HG02623 (cell line): ENCODE measurements around the gene CACNA1B.
"Not testable (repeated sequence)": the region's sequence is repeated elsewhere in the genome, so short reads cannot be mapped to it uniquely, and the experiment has no call there.

ENCODE experiments used
- ATAC-seq: cut with Tn5 transposase; IDR thresholded peaks from one replicate; pipeline ENCODE4 v1.9.1; 2021; ENCODE audit warnings: moderate library complexity; ENCODE audit not compliant: unreplicated experiment

CACNA1B gene

DNA sequence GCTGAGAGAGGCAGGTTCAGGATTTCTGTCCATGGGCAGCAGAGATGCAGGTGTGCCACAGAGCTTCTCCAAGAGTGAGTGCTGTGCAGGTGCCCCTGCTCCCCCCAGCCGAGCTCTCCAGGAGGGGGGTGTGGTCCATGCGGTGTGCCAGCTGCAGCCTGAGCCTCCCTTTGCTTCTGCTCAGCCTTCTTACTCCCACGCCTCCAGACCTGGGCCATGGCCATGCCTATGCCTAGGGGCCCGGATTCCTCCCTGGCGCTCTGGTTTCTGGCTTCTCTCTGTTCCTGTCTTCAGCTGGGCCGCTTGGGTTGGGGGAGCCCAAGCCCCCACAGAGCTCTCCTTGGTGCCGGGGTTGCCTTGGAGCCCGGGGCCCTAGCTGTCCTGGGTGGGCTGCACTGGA, 133.3 kb downstream of the CACNA1B start:
- ATAC-seq, result no peak

DNA sequence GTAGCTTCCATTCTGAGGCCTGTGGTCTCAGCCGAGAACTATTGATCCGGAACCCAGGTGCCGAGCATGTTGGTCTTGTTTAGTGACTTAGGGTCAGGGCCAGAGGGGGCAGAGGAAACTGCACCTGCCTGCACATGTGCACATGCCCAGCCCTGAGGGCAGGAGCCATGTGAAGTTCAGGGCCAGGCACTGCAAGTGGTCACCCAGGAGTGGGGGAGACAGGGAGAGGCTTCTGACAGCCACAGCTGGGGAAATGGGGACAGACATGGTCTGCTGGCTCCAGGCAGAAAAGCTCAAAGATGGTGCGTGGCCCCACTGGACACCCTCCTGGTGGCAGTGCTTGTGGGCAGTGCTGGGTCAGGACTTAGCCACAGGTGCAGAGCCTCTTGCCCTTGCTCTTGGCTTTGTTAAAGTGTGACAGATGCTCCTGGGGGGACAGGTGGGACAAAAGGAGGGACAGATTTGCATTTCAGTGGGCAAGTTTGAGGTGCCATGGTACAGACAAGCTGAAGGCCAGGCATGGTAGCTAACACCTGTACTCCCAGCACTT, 134.4 kb downstream of the CACNA1B start:
- ATAC-seq, result no peak

DNA sequence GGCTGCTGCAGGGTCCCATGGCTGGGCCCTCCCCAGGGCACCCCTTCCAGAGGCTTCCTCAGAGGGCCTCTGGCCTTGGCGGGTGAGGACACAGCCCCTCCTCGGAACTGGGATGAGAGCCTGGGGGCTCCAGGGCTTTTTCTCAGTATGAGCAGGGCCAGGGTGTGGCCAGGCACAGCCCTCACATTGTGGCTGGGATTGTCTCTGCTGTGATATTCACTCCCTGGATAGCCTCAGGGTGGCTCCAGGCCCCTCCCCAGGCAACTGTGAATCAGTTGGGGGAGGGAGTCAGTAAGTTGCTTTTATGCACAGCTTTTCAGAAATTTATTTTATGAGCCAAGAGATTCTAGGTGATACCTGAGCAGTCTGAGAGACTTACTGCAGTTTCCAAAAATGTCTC, 135.7 kb downstream of the CACNA1B start:
- no peak for ATAC-seq

DNA sequence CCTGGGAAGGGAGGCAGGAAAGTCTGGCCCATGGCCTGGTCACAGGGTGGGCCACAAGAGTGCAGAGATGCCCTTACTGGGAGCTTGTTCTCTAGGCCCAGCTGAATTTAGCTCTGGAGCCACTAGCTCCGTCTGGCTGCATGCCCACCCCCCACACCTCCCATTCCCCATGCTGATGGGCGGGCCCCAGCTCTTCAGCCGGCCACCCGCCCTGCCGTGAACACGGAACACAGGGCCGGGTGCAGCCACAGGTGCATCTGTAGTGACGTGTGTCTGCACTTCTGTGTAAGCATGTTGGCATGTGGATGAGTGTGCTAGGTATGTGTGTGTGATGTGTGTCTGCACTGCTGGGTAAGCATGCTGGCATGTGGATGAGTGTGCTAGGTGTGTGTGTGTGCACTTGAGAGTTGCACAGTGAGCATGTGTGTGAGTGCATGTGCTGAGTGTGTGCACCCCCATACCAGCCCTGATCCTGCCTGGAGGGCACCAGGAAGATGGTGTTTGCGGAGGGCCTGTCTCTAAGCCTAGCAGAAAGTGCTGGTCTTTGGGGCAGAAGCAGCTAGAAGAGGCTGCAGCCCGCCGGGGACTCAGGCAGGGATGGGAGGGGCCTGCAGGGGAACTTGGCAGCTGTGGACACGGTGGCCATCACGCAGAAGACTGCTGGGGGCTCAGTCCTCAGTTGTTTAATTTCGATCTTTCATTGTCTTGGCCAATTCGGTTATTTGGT, 136.4 kb downstream of the CACNA1B start:
- no peak for ATAC-seq

DNA sequence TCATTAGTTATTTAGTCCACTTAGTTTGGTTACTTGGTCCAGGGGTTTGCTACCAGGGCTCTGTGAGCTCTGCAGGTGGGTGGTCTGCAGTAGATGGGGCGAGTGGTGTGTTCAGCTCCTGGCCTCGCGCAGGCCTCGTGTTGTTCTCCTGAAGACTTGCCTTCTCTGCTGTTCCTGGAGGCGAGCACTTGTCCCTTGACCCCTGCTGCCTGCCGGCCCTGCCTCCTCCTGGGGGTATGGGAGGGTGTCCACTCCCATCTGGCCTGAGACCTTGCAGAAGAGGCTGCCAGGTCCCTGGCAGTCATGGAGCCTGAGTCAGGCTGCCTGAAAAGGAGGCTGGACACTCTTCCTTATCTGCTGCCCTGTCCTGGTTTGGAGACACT, 137.0 kb downstream of the CACNA1B start:
- no peak for ATAC-seq

DNA sequence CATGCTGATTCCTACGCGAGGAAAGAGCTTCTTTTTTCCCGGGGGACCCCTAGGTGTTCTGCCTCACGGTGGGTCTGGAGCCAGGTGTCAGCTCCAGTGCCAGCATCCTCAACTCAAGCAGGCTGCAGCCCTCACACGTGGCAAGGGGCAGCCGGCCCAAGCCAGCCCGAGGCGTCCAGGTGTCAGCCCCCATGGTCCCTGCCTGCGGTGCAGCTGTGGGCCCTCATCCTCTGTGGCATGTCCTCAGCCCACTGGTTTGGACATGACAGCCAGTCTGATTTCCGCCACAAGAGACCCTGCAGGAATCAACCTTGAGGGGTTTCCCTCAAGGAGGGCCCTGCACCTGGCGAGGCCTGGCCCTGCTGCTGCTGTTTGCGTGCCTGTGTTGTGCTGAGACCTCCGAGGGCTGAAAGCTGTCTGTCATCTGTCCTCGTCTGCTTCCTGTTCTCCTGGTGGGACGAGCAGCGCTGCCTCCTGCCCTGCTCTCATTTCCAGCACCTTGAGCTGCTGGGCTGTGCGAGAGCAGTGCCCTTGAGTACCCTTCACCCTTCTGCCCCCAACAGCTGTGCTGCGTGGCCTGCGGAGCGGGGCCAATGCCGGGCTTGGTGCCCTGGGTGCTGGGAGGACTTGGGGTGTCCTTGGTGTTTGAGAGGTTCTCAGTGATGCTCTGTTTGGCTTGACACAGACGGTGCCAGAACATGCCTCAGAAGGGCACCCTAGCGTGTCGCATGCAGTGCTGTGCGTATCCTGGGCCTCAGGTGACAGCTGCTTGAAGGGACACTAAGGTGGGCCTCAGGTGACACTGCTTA, 137.6 kb downstream of the CACNA1B start:
- ATAC-seq, result no peak

DNA sequence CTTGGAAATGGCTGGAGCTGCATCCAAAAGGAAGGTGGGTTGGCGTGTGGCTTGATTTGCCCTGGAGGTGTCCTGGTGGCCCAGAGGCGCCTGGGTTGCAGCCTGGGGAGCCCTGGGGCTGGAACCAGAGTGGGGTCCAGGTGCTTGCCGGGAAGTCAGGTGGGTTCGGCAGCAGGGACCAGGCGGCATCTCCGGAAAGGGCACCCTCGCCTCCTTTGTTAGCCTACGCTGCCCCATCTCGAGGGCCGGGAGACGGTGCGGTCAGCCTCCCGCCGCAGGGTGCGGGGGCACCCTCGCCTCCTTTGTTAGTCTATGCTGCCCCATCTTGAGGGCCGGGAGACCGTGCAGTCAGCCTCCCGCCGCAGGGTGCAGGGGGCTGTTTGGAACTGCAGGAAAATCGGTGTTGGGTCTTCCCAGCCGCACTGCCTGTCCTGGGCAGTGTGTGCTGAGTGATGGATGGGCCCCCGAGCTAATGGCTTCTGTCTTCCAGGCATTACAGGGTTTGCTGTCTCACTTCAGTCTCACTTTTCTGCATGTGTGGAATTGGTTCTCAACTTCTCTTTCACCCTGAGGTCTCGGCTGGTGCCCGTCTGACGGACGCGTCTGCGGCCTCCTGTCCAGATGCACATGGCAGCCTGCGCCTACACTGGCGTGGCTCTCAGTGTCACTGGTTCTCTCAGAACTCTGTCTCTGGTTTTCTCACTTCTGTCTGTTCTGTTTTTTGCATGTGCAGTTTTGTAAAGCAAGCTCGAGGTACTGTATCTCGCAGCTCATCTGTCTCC, 139.0 kb downstream of the CACNA1B start:
- no peak for ATAC-seq

DNA sequence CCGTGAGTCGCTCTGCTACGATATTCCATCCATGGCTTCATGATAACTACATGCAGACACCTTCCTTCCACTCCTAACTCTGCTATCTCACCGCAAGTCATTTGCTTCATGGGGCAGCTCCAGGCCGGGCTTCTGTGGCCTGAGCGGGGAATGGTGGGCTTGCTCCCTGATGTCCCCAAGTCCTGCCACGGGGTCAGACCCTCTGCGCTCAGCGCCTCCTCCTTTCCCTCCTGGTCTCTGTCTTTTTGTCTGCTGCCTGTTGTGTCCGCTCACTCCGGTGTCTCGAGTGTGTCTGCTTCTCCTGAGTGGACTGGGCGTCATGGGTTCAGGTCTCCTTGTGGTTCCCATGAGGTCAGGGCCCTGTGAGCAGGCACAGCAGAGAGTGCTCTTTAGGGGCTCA, 139.6 kb downstream of the CACNA1B start:
- no peak for ATAC-seq

DNA sequence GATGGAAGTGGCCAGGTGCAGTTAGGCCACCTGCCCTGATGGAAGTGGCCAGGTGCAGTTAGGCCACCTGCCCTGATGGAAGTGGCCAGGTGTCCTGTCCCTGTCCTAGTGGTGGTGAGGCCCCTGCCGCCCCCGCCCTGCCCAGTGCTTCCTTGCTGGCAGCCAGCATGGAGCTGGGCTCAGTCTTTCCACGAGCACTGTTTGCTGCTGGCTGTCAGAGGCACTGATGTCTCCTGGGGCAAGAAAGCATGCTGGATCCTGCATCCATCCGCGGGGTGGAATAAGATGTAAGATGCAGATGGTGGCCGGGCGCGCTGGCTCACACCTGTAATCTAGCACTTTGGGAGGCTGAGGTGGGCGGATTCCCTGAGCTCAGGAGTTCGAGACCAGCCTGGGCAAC, 141.9 kb downstream of the CACNA1B start:
- ATAC-seq, result not testable (repeated sequence)

DNA sequence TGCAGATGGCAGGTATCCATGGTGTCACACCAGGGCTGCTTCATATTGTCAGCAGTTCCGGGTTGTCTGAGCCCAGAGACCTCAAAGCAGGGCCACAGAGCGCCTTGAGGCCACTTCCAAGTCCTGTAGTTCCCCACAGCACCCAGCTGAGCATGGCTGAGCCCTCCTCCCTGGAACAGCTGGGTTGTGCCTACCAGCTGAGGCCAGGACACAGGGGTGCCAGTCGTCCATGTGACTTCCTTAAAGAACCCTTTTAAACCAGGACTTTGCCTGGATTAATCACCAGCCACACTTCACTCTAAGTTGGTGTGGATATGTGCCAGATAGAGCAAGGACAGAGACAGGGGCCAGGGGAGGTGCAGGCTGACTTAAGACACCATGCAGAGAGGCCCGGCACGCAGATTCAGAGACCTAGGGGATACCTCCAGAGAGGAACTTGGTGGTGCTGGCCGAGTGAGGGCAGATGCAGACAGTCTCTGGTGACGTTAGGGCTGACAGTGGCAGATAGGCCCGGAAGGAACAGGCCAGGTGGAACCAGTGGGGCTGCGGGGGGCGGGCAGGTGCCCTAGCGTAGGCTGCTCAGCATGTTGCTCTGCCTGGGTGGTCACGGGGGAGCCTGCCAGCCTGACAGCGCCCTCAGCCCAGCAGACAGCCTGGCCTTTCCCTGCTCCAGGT, 142.7 kb downstream of the CACNA1B start:
- no peak for ATAC-seq

DNA sequence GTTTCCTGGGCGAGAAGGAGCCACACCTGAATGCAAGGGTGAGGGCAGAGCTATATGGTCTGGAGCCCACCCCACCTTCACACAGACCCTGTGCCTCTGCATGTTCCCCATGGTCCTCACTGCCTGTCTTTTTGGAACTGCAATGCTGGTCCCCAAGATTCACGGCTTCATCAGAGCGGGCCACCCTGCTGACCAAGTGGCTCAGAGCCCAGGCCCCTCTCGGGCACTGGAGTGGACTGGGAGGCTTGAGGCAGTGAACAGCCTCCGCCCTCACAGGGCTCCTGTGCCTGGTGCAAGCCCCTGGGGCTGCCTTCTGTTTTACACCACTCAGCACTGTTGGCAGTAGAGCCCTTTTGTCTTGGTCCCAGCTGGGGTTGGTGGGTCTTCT, 143.2 kb downstream of the CACNA1B start:
- ATAC-seq, result no peak

DNA sequence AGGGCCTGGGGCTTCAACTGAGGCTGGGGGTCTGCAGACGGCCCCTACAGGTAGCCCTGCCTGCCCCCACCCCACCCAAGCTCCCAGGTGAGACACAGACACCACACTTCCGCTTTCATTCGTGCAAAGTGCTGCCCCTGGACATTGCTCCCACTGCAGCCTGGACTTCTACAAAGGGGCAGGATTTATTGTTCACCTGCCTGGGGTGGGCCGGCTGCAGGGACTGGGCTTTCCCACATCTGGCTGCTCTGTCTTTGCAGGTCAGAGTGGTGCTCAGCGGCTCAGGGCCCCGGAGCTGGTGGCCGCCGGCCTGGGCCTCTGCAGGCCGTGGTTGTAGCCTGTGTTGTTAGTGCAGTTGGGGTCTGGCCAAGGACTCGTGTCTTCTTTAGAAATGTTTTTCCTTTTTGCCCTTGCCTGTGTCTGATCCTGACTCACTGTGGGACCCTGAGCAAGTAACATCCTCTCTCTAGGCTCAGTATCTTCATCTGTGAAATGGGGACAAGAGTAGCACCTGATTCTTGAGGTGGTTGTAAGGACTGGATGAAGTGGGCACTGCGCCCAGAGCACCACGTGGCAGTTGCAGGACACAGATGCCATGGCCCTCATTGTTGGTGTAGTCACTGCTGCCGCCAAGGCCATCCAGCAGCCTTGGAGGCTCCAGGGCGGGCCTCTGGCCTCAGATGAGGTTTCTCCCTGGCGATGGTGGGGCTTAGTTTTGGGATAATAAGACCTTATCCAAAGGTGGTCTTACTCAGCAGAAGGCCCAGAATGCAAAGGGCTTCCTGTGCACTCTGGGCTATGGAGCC, 143.9 kb downstream of the CACNA1B start:
- ATAC-seq, result no peak

DNA sequence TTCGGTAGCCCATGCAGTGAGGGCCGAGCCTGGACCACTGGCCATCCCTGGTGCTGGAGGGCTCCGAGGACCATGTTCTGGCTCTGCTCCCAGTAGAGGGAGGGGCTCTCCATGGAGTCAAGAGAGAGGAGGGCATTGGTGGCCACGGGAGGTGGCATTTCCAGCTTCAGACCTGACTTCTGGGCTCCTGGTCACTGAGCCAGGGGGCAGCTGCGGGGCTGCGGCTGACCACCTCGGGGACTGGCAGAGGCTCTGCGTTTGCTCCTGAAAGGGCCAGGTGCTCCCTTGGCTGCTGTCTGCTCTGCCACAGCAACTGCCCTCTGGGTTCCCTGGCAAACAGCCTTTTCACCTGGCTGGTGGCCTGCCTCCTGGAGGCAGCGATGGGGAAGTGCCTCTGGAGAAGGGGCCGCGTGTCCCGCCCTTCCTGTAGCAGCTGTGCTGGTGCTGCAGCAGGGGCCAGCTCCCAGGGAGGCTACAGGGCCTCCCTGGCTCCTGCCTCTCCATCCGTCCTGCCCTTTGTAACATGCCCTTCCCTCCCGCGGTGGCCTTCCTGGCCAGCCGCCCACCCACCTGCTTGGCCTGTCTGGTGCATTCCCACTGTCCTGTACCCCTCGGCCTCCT, 144.6 kb downstream of the CACNA1B start:
- no peak for ATAC-seq

DNA sequence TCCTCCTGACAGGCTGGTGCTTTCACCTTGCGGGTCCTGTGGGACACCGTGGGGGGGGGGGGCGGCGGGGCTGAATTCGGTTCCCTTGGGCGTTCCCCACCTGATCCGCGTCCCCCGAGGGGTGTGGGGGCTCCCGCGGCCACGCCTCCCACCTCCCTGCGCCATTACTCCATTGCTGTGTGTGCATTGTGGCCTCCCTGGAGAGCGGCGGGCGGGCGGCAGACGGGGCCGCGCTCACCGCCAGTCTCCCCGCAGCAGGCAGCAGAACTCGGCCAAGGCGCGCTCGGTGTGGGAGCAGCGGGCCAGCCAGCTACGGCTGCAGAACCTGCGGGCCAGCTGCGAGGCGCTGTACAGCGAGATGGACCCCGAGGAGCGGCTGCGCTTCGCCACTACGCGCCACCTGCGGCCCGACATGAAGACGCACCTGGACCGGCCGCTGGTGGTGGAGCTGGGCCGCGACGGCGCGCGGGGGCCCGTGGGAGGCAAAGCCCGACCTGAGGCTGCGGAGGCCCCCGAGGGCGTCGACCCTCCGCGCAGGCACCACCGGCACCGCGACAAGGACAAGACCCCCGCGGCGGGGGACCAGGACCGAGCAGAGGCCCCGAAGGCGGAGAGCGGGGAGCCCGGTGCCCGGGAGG, 145.3 kb downstream of the CACNA1B start:
- no peak for ATAC-seq

DNA sequence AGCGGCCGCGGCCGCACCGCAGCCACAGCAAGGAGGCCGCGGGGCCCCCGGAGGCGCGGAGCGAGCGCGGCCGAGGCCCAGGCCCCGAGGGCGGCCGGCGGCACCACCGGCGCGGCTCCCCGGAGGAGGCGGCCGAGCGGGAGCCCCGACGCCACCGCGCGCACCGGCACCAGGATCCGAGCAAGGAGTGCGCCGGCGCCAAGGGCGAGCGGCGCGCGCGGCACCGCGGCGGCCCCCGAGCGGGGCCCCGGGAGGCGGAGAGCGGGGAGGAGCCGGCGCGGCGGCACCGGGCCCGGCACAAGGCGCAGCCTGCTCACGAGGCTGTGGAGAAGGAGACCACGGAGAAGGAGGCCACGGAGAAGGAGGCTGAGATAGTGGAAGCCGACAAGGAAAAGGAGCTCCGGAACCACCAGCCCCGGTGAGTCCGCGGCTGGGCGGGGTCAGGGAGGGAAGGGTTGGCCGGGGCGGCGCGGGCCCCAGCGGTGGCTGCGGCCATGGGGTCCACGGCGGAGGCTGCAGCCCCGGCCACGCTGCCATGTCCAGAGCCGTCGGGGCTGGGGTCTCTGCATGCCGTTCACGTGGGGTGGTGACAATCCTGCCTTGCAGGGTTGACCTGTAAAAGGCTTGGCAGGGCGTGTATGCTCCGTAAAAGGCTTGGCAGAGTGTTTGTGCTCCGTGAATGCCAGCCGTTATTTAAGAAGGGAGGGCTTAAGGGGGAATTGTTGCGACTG, 146.0 kb downstream of the CACNA1B start:
- ATAC-seq, result no peak

DNA sequence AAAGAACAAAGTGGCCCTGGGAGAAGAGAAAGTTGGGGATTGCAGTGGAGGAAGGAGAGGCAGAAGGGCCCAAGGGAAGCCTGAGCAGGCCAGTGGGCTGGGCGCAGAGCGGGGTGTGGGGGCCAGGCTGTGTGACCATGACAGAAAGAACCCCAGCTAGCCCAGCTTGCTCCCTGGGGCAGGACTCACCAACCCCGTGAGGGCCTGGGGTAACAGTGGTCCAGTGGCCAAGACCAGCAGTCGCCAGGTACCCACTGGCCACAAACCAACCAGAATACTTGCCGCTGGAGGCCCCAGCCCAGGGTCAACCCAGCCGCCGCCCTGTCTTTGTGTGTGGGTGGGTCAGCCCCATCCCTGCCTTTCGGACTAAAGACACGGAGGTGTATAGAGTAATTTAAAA, 146.5 kb downstream of the CACNA1B start:
- no peak for ATAC-seq

DNA sequence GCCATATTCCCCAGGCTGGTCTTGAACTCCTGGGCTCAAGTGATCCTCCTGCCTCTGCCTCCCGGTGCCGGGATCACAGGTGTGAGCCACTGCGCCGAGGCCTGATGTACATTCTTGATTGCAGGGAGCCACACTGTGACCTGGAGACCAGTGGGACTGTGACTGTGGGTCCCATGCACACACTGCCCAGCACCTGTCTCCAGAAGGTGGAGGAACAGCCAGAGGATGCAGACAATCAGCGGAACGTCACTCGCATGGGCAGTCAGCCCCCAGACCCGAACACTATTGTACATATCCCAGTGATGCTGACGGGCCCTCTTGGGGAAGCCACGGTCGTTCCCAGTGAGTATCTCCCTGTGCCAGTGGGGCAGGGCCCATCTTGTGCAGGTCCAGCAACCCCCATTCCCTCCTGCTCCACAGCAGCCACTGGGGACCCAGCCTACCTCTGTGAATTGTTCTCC, 147.3 kb downstream of the CACNA1B start:
- no peak for ATAC-seq

DNA sequence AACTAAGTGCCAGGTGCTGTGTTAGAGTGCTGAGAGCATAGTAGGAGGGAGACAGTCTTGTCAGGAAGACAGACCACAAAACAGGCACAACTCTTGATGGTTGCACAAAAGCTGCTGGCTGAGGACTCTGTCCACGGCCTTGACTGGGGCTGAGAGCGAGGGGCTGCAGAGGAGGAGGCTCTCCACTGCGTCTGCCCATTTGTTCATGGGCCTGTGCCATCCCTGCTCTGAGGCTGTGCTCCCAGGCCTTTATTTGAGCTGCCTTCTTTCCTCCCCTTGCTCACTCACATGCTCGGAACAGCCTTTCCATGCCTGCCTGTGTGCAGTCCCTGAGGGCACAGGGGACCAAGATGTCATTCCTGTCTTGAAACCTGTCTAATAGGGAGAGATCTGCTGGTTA, 147.8 kb downstream of the CACNA1B start:
- no peak for ATAC-seq
